ENCODE data around the gene ATG5. TPM values are rescaled to one million over a fixed set of nuclear protein-coding genes. Genes with fewer than 3 reads are reported as not detected.

ATG5 gene
- total RNA-seq, 4 donors from 2014 or later = 25.3 to 47.8 (median 35.2) TPM

DNA sequence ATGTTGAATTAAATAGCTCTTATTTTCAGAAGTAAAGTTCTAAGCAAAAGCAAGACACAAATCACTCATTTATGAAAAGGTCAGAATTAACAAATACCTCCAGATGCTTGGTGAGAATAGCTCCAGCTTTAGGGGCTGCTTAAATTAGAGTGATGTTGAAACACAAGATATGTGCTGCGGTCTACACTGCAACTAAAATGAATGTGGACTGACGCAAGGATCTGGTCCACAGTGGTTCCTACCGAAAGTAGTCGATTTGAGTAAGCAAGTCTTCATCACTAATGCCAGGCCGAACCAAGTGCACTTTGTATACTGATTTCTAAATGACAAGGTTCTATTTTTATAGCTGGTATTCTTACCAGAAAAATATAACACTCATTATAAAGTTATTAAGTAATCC, 143.1 kb downstream of the ATG5 start:
- Histone ChIP-seq H3K36me3 (peaks cover 0 to 12% (median 5%) of the 10 kb centered on the region in 4 donors), H3K4me3 (no peak overlapping the region), H3K27ac (replicated peaks in 1 of 4) (no peak overlapping the region), H3K4me1 (no peaks in the 10 kb centered on the region), H3K27me3 (no peaks in the 10 kb centered on the region), H3K9me3 (no peaks in the 10 kb centered on the region)
- no peak for DNase-seq (ENCODE audit: extremely low spot score)
- intact Hi-C loops (cut with DNase I) = no loop called here
- TF ChIP-seq POLR2AphosphoS5 (IDR thresholded peaks at IDR 0.05) = no peak
- no peak for TF ChIP-seq POLR2A (IDR thresholded peaks at IDR 0.05; ENCODE audit: low read depth)
- 95% methylated on average over 5 of the region's 5 CpGs for WGBS

DNA sequence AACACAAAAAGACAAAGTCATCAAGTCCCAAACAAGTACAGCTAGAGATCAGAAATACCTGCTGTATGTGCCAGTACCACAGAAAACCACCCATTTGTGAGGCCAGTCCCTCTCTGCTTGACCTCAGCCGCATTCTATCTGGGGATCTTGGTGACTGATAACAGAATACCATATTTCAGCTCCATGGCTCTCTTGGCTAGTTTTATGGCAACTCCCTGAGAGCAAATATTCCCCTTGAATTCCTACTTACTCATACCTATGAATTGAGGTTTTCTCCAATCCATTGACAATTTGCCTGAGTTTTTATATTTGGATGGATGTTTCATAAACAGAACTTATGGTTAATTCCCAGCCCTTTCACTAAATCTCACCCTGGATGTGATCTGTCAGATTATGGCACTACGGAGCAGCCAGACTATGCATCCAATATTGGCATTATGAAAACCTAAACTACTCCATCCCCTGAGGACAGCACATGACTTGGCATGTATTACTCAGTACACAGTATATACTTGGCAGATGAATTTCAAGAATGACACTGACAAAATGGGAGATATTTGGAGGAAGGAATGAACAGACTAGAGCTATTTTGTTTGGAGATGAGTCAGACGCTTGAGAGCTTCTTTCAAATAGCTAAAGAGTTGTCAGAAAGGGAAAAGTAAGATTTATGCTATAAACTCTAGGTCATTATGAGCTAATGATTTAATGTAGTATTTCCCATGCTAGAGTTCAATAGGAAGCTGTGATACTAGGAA, 143.7 kb downstream of the ATG5 start:
- intact Hi-C loops (cut with DNase I) = no loop called here
- H3K4me3 ChIP-seq = no peak overlapping the region
- H3K36me3 ChIP-seq = peaks cover 0 to 12% (median 5%) of the 10 kb centered on the region in 4 donors
- no peak for DNase-seq (ENCODE audit: extremely low spot score)
- TF ChIP-seq EP300 (IDR thresholded peaks at IDR 0.05) (no peak), POLR2AphosphoS5 (IDR thresholded peaks at IDR 0.05) (no peak), POLR2A (IDR thresholded peaks at IDR 0.05; ENCODE audit: low read depth) (no peak)
- TF ChIP-seq, protein P1, sequence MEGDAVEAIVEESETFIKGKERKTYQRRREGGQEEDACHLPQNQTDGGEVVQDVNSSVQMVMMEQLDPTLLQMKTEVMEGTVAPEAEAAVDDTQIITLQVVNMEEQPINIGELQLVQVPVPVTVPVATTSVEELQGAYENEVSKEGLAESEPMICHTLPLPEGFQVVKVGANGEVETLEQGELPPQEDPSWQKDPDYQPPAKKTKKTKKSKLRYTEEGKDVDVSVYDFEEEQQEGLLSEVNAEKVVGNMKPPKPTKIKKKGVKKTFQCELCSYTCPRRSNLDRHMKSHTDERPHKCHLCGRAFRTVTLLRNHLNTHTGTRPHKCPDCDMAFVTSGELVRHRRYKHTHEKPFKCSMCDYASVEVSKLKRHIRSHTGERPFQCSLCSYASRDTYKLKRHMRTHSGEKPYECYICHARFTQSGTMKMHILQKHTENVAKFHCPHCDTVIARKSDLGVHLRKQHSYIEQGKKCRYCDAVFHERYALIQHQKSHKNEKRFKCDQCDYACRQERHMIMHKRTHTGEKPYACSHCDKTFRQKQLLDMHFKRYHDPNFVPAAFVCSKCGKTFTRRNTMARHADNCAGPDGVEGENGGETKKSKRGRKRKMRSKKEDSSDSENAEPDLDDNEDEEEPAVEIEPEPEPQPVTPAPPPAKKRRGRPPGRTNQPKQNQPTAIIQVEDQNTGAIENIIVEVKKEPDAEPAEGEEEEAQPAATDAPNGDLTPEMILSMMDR (IDR thresholded peaks at IDR 0.05) = no peak
- 90% methylated on average over 3 of the region's 3 CpGs for WGBS
- H3K4me1 ChIP-seq = no peaks in the 10 kb centered on the region
- H3K27me3 ChIP-seq = no peaks in the 10 kb centered on the region
- H3K9me3 ChIP-seq = no peaks in the 10 kb centered on the region
- no peak overlapping the region for H3K27ac ChIP-seq (replicated peaks in 1 of 4)

DNA sequence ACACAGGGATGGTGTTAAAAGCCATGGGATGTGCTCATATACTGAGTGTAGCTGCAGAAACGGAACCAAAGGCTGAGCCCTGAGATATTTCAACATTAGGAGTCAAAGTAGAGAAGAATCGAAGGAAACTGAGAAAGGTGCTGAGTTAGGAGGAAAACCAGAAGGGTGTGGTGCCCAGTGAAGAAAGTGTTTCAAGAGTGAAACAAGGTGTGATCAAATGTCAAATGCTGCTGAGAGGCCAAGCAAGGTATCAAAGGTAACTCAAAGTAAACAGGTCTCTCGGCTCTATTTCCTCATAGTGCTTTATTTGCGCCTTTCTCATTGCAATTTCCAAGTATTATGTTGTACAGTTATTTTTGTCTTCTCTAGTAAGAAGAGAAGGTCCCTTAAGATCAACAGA, 145.4 kb downstream of the ATG5 start:
- no peaks in the 10 kb centered on the region for H3K36me3 ChIP-seq
- no peak overlapping the region for H3K27ac ChIP-seq (replicated peaks in 1 of 4)
- intact Hi-C loops (cut with DNase I) = no loop called here
- WGBS = 94% methylated on average over 4 of the region's 4 CpGs
- TF ChIP-seq EP300 (IDR thresholded peaks at IDR 0.05) (no peak), POLR2A (IDR thresholded peaks at IDR 0.05; ENCODE audit: low read depth) (no peak), POLR2AphosphoS5 (IDR thresholded peaks at IDR 0.05) (no peak)
- TF ChIP-seq, protein P1 (IDR thresholded peaks at IDR 0.05) = no peak
- no peaks in the 10 kb centered on the region for H3K27me3 ChIP-seq
- DNase-seq (ENCODE audit: extremely low spot score) = no peak
- no peak overlapping the region for H3K4me3 ChIP-seq
- H3K9me3 ChIP-seq = no peaks in the 10 kb centered on the region
- H3K4me1 ChIP-seq = no peaks in the 10 kb centered on the region

DNA sequence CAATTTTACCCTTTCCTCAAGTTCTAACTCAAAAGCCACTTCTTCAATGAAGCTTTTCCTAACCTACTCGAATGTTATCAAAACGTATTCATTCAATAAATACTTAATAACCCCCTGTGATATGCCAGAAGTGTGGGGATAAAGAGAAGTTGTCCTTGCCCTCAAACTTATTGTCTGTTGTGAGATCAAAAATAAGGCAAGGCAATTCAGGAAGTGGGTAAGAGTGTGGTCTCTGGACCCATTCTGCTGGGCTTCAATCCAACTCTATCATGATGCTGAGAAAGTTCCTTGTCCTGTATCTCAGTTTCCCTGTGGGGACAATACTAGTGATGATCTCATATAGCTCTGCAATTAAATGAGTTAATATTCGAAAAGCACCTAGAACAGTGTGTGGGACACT, 146.7 kb downstream of the ATG5 start:
- 74% methylated on average over 3 of the region's 3 CpGs for WGBS
- Histone ChIP-seq H3K27ac (replicated peaks in 1 of 4) (no peak overlapping the region), H3K36me3 (no peaks in the 10 kb centered on the region), H3K27me3 (no peaks in the 10 kb centered on the region), H3K9me3 (no peaks in the 10 kb centered on the region), H3K4me1 (no peaks in the 10 kb centered on the region), H3K4me3 (no peak overlapping the region)
- TF ChIP-seq EP300 (IDR thresholded peaks at IDR 0.05) = no peak
- TF ChIP-seq, protein P1 (IDR thresholded peaks at IDR 0.05) = no peak
- TF ChIP-seq POLR2A (IDR thresholded peaks at IDR 0.05; ENCODE audit: low read depth) = no peak
- TF ChIP-seq POLR2AphosphoS5 (IDR thresholded peaks at IDR 0.05) = no peak
- no peak for DNase-seq (ENCODE audit: extremely low spot score)
- intact Hi-C loops (cut with DNase I) = no loop called here

DNA sequence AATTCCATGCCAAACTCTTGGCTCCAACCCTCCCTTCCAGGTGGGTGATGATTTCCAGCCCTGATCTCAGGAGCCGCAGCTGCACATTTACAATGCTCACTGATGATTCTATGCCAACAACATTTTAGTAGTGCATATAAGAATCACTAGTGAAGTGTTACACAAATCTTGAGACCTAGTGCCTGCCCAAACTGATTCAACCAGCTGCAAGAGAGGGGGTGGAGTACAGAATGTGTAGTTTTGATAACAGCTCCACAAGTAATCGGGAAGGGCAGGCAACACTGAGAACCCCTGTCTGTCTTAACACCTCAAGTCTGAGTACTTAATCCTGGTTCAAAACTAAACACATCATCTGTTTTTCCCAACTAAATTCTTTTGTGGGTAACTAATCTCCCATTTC, 147.8 kb downstream of the ATG5 start:
- no peaks in the 10 kb centered on the region for H3K9me3 ChIP-seq
- no peak for DNase-seq (ENCODE audit: extremely low spot score)

More for the DNA sequence above, 147.8 kb downstream of the ATG5 start:
- 60% methylated on average over 2 of the region's 2 CpGs for WGBS
- Histone ChIP-seq H3K36me3 (no peaks in the 10 kb centered on the region), H3K27me3 (no peaks in the 10 kb centered on the region), H3K4me3 (no peak overlapping the region), H3K27ac (replicated peaks in 1 of 4) (no peak overlapping the region), H3K4me1 (no peaks in the 10 kb centered on the region)
- intact Hi-C loops (cut with DNase I) = no loop called here
- TF ChIP-seq EP300 (IDR thresholded peaks at IDR 0.05) = no peak
- TF ChIP-seq POLR2AphosphoS5 (IDR thresholded peaks at IDR 0.05) = no peak
- no peak for TF ChIP-seq POLR2A (IDR thresholded peaks at IDR 0.05; ENCODE audit: low read depth)
- TF ChIP-seq, protein P1 (IDR thresholded peaks at IDR 0.05) = no peak
